GM12801 (cell line): ENCODE measurements around the gene MAML1.

ENCODE experiments used
- TF ChIP-seq, protein P1 (sequence below): IDR thresholded peaks from one replicate; pipeline ENCODE4 v1.5.1; 2011; ENCODE audit warnings: control low read depth; ENCODE audit not compliant: insufficient read length; ENCODE audit errors: extremely low read depth

The MAML1 gene

DNA sequence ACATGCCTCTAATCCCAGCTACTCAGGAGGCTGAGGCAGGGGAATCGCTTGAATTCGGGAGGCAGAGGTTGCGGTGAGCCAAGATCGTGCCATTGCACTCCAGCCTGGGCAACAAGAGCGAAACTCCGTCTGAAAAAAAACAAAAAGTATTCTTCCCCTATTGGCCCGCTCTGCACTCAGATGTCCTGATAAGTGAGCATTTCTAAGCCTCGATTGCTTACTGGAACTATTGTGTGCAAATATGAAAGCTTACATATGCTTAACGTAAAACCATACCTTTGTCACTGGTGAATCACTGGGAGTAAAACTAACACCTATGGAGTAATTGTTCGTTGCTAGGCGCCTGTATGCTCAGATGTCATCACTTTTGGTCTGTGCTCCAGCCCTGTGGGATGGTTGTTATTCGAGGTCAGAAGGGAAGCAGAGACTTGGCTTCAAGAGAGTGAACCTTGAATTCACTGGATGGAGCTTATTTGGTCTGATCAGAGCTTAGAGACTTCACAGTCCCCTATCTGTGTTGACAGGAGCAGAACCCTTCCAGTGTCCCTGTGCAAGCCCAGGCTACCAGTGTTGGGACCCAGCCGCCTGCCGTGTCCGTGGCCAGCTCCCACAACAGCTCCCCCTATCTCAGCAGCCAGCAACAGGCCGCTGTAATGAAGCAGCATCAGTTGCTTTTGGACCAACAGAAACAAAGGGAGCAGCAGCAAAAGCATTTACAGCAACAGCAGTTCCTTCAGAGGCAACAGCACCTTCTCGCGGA is 35.9 kb downstream of the MAML1 start:
- TF ChIP-seq, protein P1, sequence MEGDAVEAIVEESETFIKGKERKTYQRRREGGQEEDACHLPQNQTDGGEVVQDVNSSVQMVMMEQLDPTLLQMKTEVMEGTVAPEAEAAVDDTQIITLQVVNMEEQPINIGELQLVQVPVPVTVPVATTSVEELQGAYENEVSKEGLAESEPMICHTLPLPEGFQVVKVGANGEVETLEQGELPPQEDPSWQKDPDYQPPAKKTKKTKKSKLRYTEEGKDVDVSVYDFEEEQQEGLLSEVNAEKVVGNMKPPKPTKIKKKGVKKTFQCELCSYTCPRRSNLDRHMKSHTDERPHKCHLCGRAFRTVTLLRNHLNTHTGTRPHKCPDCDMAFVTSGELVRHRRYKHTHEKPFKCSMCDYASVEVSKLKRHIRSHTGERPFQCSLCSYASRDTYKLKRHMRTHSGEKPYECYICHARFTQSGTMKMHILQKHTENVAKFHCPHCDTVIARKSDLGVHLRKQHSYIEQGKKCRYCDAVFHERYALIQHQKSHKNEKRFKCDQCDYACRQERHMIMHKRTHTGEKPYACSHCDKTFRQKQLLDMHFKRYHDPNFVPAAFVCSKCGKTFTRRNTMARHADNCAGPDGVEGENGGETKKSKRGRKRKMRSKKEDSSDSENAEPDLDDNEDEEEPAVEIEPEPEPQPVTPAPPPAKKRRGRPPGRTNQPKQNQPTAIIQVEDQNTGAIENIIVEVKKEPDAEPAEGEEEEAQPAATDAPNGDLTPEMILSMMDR: no peak

DNA sequence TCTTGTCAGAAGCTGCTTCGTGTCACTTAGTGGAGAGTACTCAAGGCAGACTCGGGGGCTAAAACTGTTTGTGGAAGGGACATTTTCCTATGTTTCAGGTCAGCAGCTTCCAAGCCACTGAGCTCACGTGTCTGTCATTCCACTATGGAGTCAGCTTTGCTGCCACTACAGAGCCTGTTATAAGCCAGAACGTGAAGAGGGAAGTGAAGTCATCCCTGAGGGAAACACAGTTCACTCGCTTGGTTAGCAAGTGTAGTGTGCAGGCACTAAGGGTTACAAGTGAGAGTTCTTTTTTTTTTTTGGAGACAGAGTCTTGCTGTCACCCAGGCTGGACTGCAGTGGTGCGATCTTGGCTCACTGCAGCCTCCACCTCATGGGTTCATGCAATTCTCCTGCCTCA is 36.6 kb downstream of the MAML1 start:
- TF ChIP-seq, protein P1: no peak

DNA sequence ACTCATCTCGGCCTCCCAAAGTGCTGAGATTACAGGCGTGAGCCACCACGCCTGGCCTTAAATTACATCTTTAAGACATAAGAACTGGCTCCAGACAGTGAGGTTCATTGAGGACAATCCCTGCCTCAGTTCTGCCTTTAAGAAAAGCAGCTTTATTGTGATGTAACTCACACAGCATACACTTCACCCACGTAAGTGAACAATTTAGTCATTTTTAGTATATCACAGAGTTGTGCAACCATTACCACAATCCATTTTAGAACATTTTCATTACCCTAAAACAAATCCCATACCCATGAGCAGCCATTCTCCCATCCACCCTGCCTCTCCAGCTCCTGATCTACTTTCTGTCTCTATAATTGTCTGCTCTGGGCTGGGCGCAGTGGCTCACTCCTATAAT is 37.2 kb downstream of the MAML1 start:
- TF ChIP-seq, protein P1: no peak

DNA sequence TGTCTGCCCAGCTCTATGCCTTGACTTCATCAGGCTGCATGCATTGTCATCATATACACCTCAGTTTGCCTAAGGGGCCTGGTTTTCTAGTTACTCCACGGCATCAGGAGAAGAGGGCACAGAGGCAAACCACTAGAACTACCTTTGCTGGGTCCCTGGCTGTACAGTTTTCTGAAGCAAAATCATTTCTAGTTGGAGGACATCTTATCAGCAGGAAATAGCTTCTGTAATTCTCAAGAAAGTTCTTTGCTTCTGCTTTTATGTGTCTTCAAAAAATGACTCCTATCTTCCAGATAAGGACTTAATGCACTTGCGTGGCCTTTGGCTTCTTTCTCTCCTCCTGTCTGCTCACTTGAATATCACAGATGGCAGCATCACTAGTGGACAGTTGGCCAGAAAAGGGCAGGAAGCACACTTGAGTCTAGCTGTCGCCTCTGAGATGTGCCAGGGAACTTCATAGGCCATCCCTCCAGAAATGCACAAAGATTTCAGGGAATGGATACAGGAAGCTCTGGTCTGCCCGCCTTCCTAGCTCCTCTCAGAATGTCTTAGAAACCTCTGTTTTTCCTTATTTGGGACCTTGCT is 38.8 kb downstream of the MAML1 start:
- TF ChIP-seq, protein P1: no peak

DNA sequence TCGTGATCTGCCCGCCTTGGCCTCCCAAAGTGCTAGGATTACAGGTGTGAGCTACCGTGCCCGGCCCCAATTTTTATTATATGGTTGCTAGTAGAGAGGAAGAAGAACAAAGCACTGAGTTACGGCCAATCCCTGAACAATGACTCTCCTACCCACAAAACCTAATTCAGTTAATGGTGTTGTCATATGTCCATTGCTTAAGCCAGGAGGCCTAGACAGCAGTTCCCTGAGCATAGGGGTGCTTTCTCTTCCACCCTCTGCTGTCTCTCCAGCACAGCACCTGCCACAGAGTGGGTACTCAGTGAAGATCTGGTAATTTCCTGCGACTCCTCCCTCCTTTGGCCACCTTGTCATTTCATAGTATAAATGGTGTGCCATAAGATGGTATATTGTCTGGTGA is 39.7 kb downstream of the MAML1 start:
- TF ChIP-seq, protein P1: no peak

DNA sequence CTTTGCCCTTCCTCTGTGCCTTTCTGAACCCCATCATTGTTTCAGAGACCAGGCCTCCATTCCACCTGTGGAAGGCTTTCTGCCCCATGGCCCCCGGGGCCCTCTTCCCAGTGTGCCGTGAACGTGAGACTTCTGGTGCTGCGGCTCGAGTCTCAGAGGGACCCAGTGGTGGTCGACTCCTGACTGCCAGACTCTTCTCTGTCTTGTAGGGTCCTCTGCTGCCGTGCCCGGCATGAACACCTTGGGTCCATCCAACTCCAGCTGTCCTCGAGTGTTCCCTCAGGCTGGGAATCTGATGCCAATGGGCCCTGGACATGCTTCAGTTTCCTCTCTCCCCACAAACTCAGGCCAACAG is 41.0 kb downstream of the MAML1 start:
- TF ChIP-seq, protein P1: no peak

DNA sequence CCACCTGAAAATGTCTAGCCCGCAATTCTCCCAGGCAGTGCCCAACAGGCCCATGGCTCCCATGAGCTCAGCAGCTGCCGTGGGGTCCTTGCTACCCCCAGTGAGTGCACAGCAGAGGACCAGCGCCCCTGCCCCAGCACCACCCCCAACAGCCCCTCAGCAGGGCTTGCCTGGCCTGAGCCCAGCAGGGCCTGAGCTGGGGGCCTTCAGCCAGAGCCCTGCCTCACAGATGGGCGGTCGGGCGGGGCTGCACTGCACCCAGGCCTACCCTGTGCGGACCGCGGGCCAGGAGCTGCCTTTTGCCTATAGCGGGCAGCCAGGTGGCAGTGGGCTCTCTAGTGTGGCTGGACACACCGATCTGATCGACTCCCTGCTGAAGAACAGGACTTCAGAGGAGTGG is 41.8 kb downstream of the MAML1 start:
- TF ChIP-seq, protein P1: no peak
